ENCODE data around the gene SFMBT2. TPM values are rescaled to one million over a fixed set of nuclear protein-coding genes. Genes with fewer than 3 reads are reported as not detected.
"Not testable (repeated sequence)": the region's sequence is repeated elsewhere in the genome, so short reads cannot be mapped to it uniquely, and the experiment has no call there.

The SFMBT2 gene
- total RNA-seq, 1 experiment from 2014 or later: 0.03 TPM

DNA sequence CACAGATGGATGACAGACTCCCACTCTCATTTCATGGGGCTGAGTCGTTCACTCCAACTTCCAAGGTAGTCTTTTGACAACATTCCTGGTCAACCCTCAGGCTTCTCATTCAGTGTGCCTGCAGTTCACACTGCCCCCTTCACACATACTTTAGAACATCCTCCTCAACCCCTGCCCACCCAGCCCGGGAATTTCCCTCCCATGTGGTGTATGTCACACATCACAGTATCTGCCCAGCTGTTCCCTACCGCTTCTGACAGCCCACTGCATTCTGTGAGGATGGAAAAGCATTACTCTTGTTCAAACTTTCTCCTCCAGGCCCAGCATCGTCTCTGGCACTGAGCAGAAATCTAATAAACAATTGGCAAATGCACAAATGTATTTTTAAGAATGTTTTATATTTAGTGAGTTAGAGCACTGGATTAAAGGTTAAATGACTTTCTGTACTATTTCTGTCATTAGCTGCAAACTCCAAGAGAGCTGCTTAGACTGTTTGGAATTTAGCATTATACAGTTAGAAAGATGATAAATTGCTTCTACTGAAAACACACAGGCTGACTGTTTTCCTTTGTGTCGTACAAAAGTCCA is 110.4 kb downstream of the SFMBT2 start:
- no peak for DNase-seq (ENCODE audit: low spot score)

DNA sequence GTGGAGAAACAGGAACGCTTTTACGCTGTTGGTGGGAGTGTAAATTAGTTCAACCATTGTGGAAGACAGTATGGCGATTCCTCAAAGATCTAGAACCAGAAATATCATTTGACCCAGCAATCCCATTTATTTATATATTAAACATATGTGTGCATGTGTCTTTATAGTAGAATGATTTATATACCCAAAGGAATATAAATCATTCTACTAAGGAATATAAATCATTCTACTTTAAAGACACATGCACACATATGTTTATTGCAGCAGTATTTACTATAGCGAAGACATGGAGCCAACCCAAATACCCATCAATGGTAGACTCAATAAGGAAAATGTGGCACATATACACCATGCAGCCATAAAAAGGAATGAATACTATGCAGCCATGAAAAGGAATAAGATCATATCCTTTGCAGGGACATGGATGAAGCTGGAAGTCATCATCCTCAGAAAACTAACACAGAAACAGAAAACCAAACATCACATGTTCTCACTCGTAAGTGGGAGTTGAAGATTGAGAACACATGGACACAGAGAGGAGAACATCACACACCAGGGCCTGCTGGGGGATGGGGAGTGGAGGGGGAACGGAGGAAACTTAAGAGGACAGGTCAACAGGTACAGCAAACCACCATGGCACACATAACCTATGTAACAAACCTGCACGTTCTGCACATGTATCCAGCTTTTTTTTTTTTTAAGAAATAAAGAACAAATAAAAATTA is 111.1 kb downstream of the SFMBT2 start:
- not testable (repeated sequence) for DNase-seq (ENCODE audit: low spot score)

DNA sequence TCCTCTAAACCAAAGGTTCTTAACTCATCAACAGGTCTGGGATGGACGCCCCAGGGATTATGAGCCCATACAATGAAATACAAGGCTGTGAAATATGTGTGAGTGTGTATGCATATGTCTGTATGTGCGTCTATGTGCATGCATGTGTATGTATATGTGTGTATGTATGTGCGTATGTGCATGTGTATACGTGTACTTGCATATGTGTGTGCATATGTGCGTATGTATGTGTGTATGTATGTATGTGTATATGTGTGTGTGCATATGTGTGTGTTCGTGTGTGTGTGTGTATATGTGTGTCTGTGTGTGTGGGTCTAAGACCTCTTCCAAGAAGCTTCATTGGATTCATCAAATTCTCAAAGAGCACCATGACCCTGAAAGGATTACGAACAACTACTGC is 112.3 kb downstream of the SFMBT2 start:
- DNase-seq (ENCODE audit: low spot score): no peak

DNA sequence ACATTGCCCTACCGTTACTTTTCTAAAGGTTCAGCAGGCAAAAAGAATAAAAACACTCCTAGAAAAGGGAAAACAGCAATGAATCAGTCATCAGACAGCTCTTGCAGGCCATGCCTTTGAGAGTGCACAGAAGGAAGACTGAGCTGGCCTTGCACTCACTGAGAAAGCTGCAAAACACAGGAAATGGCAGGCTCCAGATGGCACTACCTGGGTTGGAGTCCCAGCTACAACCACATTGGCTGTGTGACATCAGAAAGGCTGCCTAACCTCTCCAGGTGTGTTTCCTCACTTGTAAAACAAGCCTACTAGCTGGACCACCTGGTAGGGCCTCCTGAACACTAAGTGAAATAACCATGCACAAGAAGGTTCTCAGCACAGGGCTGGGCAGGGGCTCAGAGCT is 113.7 kb downstream of the SFMBT2 start:
- DNase-seq (ENCODE audit: low spot score): no peak

DNA sequence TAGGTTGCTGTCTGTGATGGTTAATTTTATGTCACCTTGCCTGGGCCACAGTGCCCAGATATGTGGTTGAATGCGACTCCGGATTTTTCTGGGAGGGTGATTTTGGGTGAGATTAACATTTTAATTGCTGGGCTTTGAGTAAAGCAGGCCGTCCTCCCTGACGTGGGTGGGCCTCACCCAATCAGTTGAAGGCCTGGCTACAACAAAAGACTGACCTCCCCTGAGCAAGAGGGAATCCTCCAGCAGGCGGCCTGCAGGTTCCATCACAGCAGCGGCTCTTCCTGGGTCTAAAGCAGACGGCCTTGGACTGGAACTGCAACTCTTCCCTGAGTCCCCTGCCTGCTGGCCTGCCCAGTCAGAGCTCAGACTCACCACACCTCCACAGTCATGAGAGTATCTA is 114.2 kb downstream of the SFMBT2 start:
- DNase-seq (ENCODE audit: low spot score): no peak

DNA sequence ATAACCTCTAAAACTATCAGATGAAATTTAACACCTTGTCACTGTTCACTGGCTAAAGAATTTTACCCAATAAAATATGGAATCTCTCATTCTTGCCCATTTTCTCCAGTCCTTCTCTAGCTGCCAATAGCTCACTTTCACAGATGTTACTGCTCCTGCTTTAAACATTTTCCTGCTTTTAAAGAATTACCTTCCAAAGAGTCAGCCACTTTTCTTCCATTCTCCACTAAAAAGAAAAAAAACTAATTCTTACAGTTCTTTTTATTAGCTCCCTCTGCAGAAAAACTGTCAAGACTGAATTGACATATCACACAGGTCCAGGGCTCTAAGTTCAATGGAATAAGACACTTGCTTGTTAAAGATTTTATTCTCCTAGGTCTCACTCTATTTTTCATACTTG is 114.8 kb downstream of the SFMBT2 start:
- no peak for DNase-seq (ENCODE audit: low spot score)

DNA sequence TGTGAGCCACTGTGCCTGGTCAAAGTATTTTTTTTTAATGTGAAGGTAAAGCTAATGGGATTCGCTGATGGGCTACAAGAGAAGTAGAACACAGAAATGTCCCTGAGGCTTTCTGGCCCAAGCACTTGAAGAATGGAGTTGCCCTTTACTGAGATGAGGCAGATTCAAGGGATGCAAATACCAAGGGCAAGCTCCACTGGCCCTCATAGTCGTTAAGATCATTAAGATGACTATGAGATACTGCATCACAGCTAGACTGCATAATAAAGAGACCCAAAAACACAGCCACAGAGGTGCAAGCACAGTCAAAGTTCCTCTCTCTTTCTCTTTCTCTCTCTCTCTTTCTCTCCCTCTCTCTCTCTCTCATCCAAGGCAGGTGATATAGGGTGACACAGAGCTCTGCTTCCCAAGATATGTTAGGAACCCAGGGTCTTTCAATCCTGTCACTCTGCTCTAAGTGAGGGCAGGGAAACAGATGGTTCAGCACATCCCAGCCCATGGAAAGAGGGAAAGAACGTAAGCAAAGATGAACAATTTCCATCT is 117.4 kb downstream of the SFMBT2 start:
- no peak for DNase-seq (ENCODE audit: low spot score)

DNA sequence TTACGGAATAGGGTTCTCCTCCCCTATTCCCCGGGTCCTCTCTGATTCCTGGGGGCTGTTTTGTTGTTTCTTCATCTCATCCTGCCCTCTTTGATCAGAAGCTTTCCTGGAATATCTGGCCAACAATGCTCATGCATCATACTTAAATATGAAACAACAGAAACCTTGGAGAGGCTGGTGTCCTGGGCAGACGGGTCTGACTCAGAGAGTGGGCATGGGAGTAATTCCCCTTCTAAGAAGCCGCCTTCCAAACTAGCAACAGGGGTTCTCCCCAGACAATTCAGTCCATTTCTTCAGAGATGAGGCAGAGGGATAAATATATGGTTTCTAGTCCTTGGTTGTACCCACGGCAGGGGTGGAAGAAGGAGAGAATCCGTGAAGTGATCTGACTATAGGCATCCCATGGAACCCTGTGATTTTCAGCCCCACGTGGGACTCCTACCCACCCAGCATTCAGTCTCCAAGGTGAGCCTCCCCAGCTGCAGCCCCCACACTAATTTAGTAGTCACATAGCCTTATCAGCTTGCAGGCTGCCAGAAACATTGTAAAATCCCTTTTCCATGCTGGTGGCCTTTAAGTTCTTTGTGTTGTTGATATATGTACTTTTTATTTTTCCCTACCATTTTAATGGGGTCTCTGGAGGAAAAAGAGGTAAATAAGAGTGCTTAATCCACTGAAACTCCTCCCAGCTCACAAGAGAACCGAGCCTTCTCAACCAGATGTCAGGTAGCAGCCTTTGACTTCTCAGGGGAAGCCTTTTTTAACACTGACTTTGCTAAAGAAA is 119.2 kb downstream of the SFMBT2 start:
- DNase-seq (ENCODE audit: low spot score): no peak

DNA sequence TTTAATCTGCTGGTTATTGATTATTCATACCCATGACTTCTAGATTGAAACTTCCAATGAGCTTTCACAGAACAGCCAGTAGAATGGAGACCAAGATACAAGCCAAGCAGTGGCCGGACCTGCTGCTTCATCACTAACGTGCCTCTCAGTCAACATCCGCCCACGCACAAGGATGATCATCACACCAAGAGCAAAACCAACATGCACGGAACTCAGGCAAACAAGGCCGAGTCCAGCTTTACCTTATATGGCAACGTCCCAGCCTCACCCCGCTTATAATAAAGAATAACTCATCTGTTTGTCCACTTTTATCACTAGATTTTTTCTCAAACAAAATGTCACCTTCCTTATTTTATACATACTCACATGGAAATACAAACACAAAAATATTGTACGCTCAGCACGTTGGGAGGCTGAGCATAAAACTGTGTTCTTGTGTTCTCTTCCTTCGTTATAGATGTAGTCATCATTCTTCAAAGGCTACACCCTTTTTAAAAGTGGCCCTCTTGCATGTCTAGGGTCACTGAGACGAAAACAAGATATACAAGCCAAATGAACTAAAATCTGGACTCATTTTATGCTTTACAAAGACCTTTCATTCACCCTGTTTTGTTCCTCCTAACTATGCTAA is 122.7 kb downstream of the SFMBT2 start:
- no peak for DNase-seq (ENCODE audit: low spot score)

DNA sequence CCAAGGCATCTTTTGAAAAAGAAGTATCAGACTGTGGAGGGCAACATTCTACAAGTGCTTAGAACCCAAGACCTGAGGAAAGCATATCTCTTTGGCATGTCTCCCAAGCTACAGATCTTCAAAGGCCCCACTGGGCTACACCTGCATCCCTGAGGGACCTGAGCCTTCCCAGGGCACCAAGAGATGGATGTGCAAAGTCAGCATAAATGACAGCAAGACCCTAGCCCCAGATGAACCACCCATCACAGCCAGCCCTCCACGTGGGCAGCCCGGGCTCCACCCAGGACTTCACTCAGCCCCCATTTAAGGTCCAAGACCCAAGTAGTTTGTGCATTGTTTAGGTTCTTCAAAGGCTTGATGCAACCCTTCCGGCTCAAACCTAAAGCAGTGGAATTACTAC is 123.5 kb downstream of the SFMBT2 start:
- DNase-seq (ENCODE audit: low spot score): no peak

DNA sequence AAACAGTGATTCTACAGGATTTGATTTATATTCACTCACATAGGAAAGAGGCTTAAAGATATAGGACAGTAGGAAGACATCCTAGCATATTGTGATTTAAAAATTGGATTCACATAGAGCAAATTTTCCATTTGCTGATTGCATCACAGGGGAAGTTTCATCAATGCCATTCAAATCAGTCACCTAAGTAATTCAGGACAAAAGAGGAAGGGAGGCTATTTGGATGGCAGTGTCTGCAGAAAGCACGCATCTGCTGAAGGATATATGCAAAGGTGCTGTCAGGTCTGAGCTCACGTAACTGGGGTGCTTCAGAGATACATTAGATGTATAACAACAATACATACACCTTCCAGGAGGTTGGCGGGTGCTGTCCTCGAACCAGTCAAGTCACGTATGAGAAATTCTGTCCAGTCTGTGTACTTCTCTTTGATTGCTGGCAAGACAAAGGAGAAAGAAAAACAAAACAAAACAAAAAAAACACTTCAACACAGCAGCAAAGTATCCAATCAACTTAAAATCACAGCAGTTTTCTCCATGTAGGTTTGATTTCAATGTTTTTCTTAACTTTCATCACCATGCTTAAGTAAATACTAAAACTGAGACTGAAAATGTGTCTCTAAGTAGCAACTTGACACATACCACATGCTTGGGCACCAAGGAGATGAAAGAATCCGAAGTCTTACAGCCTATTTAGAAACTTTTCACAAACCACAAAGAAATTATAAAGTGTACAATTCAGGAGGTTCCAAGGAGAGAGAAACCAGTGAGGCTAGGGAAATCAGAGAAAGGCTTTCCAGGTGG is 125.1 kb downstream of the SFMBT2 start:
- no peak for DNase-seq (ENCODE audit: low spot score)

DNA sequence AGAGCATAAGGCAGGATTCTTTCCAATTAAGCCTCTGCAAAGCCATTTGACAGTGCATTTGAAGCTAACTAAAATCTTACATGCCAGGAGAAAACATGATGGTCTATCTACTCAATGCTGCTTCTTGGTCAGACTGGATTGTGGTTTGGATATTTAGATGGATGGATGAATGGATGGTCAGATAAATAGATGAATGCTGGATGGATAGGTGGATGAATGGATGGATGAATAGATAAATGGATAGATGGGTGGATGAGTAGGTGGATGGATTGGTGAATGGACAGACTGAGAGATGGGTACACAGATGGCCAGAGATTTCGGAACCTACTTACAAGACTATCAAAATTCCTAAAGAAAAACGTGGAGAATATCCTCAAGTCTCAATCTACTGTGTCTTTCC is 127.6 kb downstream of the SFMBT2 start:
- no peak for DNase-seq (ENCODE audit: low spot score)

DNA sequence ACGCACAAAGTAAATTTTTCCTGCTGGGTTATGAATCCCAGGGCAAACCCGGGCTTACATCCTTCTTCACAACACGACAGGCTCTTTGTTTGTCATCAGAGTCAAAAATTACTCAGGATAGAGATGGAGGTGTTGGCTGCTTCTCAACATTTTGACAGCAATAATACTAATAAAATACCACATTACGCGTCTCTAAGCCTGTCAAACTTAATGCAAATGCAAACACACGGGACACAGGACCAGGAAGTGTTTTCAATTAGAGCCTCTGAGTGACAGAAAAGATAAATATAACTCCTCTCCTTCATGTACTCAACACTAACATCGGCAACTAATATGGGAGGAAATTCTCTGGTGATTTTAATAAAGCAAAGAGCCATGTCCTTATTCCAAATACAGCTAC is 128.4 kb downstream of the SFMBT2 start:
- no peak for DNase-seq (ENCODE audit: low spot score)

DNA sequence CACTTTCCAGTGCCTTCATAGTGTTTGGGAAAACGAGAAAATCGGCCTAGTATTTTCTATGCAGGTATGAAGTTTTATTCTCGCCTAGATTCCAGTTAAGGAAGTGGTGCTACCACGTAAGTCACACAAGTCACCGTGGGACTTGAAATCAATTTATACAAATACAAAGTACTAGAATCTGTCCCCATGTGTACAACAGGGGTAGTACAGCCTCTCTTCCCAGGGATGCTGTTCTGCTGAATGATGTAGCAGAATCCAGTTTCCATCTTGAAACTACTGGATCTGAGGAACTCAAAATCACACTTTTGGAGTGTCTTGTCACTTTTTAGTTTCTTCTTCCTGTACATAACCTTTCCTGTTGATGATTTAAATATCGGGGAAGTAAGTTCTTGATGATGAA is 129.4 kb downstream of the SFMBT2 start:
- no peak for DNase-seq (ENCODE audit: low spot score)

DNA sequence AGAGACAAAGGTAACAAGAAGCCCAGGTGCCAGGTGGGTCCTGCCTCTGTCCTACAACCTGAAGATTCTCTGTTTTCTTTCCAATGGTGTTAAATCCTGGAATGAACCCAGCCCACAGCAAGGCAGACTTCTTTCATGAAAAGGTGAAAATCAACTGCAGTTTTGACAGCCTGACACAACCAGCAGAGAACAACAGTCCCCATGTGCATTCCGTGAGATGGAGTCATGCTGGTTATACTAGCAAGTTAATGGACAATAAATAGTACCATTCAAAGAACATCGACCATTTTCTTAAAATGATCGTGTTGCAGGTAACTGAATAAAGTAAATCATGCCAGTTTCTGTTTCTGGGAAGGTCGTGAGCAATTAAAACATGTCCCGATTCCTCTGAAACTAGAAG is 131.5 kb downstream of the SFMBT2 start:
- DNase-seq (ENCODE audit: low spot score): no peak

DNA sequence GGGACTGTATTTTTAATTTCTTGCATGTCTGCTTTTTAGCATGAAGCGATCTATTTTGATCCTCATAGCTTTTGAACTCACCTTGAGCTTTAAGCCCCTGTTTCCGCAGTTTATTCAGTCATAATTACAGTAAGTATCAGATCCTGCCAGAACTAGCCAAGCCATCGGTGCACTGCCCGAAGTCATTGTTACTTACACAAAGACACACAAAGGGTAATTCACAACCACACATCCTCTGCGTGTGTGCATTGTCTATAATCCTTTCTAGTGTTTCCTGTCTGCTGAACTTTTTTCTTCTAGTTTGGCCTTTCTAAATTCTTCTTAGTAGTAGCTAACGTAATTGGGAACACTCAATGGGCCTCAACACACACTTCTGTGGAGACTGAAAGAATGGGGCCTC is 133.0 kb downstream of the SFMBT2 start:
- DNase-seq (ENCODE audit: low spot score): no peak

DNA sequence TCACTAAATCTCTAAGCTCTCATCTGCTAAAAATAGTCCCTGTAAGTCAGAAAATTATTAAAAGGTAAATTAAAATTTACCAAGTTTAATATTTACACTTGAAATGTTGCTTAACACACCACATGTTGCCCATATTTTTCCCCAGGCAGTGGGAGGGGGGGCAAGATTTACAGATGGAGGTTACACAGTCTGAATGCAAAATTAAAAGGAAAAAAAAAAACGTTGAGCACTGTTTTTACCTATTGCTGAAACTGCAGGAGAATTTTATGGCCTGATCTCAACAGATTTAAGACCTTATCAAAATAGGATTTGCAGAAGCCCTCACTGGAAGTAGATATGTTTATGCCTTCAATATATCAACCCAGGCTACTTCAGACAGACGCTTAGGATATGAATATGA is 133.4 kb downstream of the SFMBT2 start:
- no peak for DNase-seq (ENCODE audit: low spot score)

DNA sequence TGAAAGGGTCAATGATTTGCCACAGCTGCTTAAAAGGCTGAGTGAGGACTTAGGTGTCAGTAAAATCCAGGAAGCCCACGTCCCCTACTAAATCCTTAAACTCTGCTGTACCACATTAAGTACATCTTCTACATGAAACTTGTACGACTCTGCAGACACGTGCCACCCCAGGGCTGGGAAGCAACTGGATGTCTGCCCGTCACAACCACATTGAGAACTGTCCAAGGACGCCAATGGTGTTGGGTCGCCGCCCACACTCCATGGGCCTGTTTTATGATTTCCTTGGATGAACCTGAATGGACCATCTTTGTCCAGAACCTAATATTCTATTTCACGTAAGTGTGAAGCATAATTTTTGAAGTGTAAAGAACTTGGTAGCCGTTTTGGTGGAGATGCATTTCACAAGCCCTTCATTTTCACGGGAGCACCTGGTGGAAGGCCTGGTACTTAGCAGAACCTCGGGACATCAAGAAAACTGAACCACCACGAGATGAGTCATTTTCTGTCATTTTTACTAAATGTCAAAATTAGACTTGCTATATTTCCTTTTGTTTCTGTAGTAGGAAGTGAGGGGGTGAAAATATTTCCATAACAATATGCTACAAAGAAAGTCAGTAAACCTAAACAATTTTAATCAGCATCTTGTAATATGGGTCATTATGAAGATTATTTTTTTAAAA is 134.9 kb downstream of the SFMBT2 start:
- DNase-seq (ENCODE audit: low spot score): no peak

DNA sequence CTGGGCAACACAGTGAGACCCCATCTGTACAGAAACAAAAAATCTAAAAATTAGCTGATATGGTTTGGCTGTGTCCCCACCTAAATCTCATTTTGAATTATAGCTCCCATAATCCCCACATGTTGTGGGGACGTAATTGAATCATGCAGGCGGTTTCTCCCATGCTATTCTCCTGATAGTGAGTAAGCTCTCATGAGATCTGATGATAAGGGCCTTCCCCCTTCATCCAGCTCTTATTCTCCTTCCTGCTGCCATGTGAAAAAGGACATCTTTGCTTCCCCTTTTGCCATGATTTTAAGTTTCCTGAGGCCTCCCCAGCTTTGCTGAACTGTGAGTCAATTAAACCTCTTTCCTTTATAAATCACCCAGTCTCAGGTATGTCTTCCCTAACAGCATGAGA is 136.5 kb downstream of the SFMBT2 start:
- no peak for DNase-seq (ENCODE audit: low spot score)

DNA sequence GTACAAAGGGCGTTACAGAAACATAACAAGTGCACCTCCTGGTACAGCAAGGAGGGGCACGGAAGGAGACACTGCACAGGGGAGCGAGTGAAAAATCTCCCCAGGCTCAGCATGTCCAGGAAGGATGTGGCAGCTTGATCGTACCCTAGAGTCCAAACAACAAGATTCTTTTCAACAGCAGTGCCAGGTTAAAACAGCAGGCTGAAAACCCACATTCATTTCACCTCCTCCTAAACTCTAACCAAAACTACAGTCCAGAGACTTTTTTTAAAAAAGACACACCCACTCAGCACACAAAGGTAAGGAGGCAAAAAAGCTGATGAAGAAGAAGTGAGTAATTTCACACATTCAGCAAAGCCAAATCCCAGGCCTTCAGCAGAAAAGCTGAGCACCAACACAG is 138.8 kb downstream of the SFMBT2 start:
- no peak for DNase-seq (ENCODE audit: low spot score)

DNA sequence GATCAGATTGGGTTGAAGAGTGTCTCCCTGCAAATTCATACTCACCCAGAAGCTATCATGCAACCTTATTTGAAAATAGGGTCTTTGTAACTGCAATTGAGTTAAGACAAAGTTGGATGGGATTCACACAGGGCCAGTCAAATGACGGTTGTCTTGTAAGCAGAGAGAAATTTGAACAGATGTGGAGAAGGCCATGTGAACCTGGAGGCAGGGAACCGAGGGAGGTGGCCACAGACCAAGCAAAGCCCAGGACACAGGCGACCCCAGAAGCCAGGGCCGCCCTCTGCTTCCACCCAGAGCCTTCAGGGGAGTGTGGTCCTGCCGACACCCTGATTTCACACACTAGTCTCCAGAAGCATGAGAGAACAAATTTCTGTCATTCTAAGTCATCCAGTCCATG is 140.8 kb downstream of the SFMBT2 start:
- DNase-seq (ENCODE audit: low spot score): no peak
